NB4 (cell line): ENCODE measurements around the gene OR4S2.

Source experiments
- CTCF ChIP-seq: IDR thresholded peaks from one replicate; pipeline ENCODE4 v1.5.1; 2012; ENCODE audit warnings: low read depth, low read length
- MYC ChIP-seq: IDR thresholded peaks from 2 replicates; pipeline ENCODE4 v1.6.1; 2011; ENCODE audit warnings: low read depth, low read length
- POLR2A ChIP-seq: IDR thresholded peaks from 2 replicates; pipeline ENCODE4 v1.6.1; 2011; ENCODE audit warnings: mild to moderate bottlenecking; ENCODE audit not compliant: insufficient read length; ENCODE audit errors: extremely low read depth
- TF ChIP-seq, protein P1 (sequence below): IDR thresholded peaks from 2 replicates; pipeline ENCODE4 v1.6.1; 2011; ENCODE audit warnings: low read depth, low read length

DNA sequence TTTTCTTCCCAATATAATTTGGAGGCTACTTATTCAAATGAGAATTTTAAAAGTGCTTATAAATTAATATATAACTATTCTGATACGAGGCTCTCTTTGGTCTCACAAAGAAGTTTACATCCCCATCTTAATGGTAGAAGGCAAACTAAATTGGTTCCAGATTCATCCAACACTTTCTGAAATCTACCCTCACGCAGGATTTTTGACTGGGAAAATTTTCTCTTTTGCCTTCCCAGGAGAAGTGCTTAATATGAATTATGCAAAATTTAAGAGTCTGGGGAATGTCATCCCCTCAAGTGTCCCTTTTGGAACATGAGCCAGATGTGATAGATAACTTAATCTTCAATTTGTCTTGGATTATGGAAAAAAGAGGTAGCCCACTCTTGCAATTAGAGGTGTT, 40.6 kb upstream of the OR4S2 start, which contains the start of gene OR4C11:
- no peak for TF ChIP-seq CTCF
- no peak for TF ChIP-seq POLR2A
- TF ChIP-seq, protein P1, sequence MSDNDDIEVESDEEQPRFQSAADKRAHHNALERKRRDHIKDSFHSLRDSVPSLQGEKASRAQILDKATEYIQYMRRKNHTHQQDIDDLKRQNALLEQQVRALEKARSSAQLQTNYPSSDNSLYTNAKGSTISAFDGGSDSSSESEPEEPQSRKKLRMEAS: no peak
- no peak for TF ChIP-seq MYC
